Panc1 (cell line): ENCODE data around the gene PATJ.

ENCODE experiments used
- CTCF ChIP-seq: fragments of 450-650 bp; IDR thresholded peaks from 2 replicates; pipeline ENCODE4 v1.5.1; 2017; ENCODE audit warnings: mild to moderate bottlenecking
- POLR2AphosphoS5 ChIP-seq: IDR thresholded peaks from 2 replicates; pipeline ENCODE4 v1.6.1; 2012; ENCODE audit warnings: mild to moderate bottlenecking, low read depth, low read length, moderate library complexity
- REST ChIP-seq, 2 experiments: IDR thresholded peaks; 2 replicates each; pipeline ENCODE4 v1.6.1; 2011 to 2012; ENCODE audit warnings: low read depth in 2 of 2, control low read depth in 1 of 2, low read length in 1 of 2, mild to moderate bottlenecking in 1 of 2, moderate library complexity in 1 of 2; ENCODE audit not compliant: insufficient read depth in 1 of 2
- SIN3A ChIP-seq: IDR thresholded peaks from 2 replicates; pipeline ENCODE4 v1.6.1; 2012; ENCODE audit warnings: low read depth, mild to moderate bottlenecking, low read length, moderate library complexity, borderline replicate concordance; ENCODE audit not compliant: insufficient read depth
- TCF7L2 ChIP-seq: IDR thresholded peaks from 2 replicates; pipeline ENCODE4 v1.6.1; 2011; ENCODE audit warnings: mild to moderate bottlenecking, low read depth, low read length, inconsistent platforms

- no peak for TF ChIP-seq TCF7L2
- no peak for TF ChIP-seq CTCF
- TF ChIP-seq POLR2AphosphoS5 = no peak
- TF ChIP-seq SIN3A = no peak
- no peak for TF ChIP-seq REST (IDR thresholded peaks at IDR 0.05; ENCODE audit: insufficient read depth in 1 of 2, low read depth in 2 of 2, low read length in 1 of 2)
These were observed 218.7 kb downstream of the PATJ start for GRCh38 chr1:61961009-61961408.
